K562 (cell line): Measurements from ENCODE around the gene C16orf92. TPM values are rescaled to one million over a fixed set of nuclear protein-coding genes. Genes with fewer than 3 reads are reported as not detected.

Source experiments
- BRD9 ChIP-seq: fragments of 450-650 bp; IDR thresholded peaks from 2 replicates; pipeline ENCODE4 v1.6.1; 2018; ENCODE audit warnings: low read depth; ENCODE audit not compliant: partially characterized antibody
- CHD1 ChIP-seq: fragments of 200-600 bp; sonication (generic); IDR thresholded peaks from one replicate; pipeline ENCODE4 v1.6.1; 2012; ENCODE audit warnings: mild to moderate bottlenecking, moderate library complexity, low read length, inconsistent platforms
- CREB1 ChIP-seq, 2 experiments: sonication (generic) in 1 of 2; formaldehyde crosslinking in 1 of 2; IDR thresholded peaks; 2 replicates each; pipeline versions ENCODE4 v1.6.1 to v1.8.0; 2012 to 2022; ENCODE audit warnings: inconsistent platforms in 1 of 2, mild to moderate bottlenecking in 1 of 2, missing genetic modification reagents in 1 of 2, moderate library complexity in 1 of 2
- CREBBP ChIP-seq: IDR thresholded peaks from one replicate; pipeline ENCODE4 v1.6.1; 2012; ENCODE audit warnings: low read depth, mild to moderate bottlenecking, control low read depth, inconsistent platforms, low read length
- ETV1 ChIP-seq: fragments of 450-650 bp; conservative IDR thresholded peaks from 2 replicates; pipeline ENCODE4 v1.6.1; 2016; ENCODE audit warnings: missing genetic modification characterization, control low read depth, low read depth, missing compliant biosample characterization
- GATA2 ChIP-seq: sonication (generic); formaldehyde crosslinking; IDR thresholded peaks from 2 replicates; pipeline ENCODE4 v1.4.0; 2020; ENCODE audit warnings: mild to moderate bottlenecking, missing genetic modification reagents
- HCFC1 ChIP-seq: IDR thresholded peaks from 2 replicates; pipeline ENCODE4 v1.6.1; 2012; ENCODE audit warnings: low read depth, low read length, improper control_type of control experiment
- IFI16 ChIP-seq: fragments of 250-450 bp; sonication (Bioruptor Pico); IDR thresholded peaks from 2 replicates; pipeline ENCODE4 v2.1.2; 2022; ENCODE audit warnings: mild to moderate bottlenecking, inconsistent platforms
- KAT8 ChIP-seq: fragments of 450-650 bp; IDR thresholded peaks from 2 replicates; pipeline ENCODE4 v1.6.1; 2016; ENCODE audit warnings: low read depth, mild to moderate bottlenecking
- KLF1 ChIP-seq: fragments of 450-650 bp; IDR thresholded peaks from 2 replicates; pipeline ENCODE4 v1.6.1; 2016; ENCODE audit warnings: missing genetic modification characterization, missing compliant biosample characterization
- MAFG ChIP-seq: fragments of 450-650 bp; conservative IDR thresholded peaks from 2 replicates; pipeline ENCODE4 v1.6.1; 2016; ENCODE audit warnings: missing genetic modification characterization, missing compliant biosample characterization
- POLR2A ChIP-seq: fragments of 450-650 bp; conservative IDR thresholded peaks from 2 replicates; pipeline ENCODE4 v1.6.1; 2016
- POLR2AphosphoS5 ChIP-seq: IDR thresholded peaks from 2 replicates; pipeline ENCODE4 v1.6.1; 2011; ENCODE audit warnings: mild to moderate bottlenecking, low read depth, low read length, moderate library complexity; ENCODE audit not compliant: control insufficient read depth, insufficient read depth
- RAD51 ChIP-seq: fragments of 450-650 bp; IDR thresholded peaks from 2 replicates; pipeline ENCODE4 v1.7.1; 2016; ENCODE audit warnings: low read depth, mild to moderate bottlenecking, borderline replicate concordance
- RCOR1 ChIP-seq, 2 experiments: IDR thresholded peaks; 2 replicates each; pipeline ENCODE4 v1.6.1; 2012; ENCODE audit warnings: low read depth in 2 of 2, low read length in 2 of 2, borderline replicate concordance in 1 of 2, improper control_type of control experiment in 1 of 2
- RFX7 ChIP-seq: fragments of 250-450 bp; sonication (Bioruptor Pico); IDR thresholded peaks from 2 replicates; pipeline ENCODE4 v1.5.1; 2021; ENCODE audit warnings: mild to moderate bottlenecking
- STAT6 ChIP-seq: sonication (generic); formaldehyde crosslinking; IDR thresholded peaks from 2 replicates; pipeline ENCODE4 v1.8.1; 2023; ENCODE audit warnings: mild to moderate bottlenecking, missing genetic modification reagents
- U2AF1 ChIP-seq: fragments of 200-400 bp; formaldehyde crosslinking; optimal IDR thresholded peaks from 2 replicates; pipeline ENCODE3; 2017; ENCODE audit warnings: mild to moderate bottlenecking, low read depth, low read length, moderate library complexity
- ZNF695 ChIP-seq: fragments of 450-650 bp; formaldehyde crosslinking; IDR thresholded peaks from 2 replicates; pipeline ENCODE4 v1.4.0; 2020; ENCODE audit warnings: mild to moderate bottlenecking, moderate library complexity
- polyA plus RNA-seq, 8 experiments: library from polyadenylated mRNA; depleted of rRNA in 4 of 8; stranded (reverse) in 5 of 8; unstranded in 3 of 8; fragments of >200 nt; fragmentation: Nextera tagmentation in 2 of 8; fragmentation: Illumina TruSeq in 1 of 8; extraction: Ambion mirVana in 2 of 8; extraction: Trizol in 1 of 8; gene quantifications; 2 replicates each; pipeline versions ENCODE4 v1.2.1 to v1.2.3, GENCODE V29; 2011 to 2014; ENCODE audit warnings: inconsistent platforms in 1 of 8, missing spikeins in 1 of 8
- total RNA-seq, 7 experiments: library from RNA; depleted of rRNA in 6 of 7; stranded (reverse); fragments of >200 nt in 6 of 7; fragmentation: Illumina TruSeq in 2 of 7; extraction: Trizol in 2 of 7; gene quantifications; 2 replicates each; pipeline versions ENCODE4 v1.2.1 to v1.2.3, GENCODE V29; 2011 to 2021; ENCODE audit warnings: low replicate concordance in 1 of 7
- TF ChIP-seq, protein P1 (sequence below), 2 experiments: fragments of 450-650 bp in 1 of 2; sonication (generic) in 1 of 2; formaldehyde crosslinking in 1 of 2; IDR thresholded peaks in 1 of 2; conservative IDR thresholded peaks in 1 of 2; 2 replicates each; pipeline versions ENCODE4 v1.6.1 to v1.8.1; 2016 to 2023; ENCODE audit warnings: mild to moderate bottlenecking in 2 of 2, moderate library complexity in 2 of 2, inconsistent platforms in 1 of 2, missing genetic modification reagents in 1 of 2
- TF ChIP-seq, protein P2 (sequence below): sonication (generic); formaldehyde crosslinking; IDR thresholded peaks from 2 replicates; pipeline ENCODE4 v1.8.1; 2023; ENCODE audit warnings: mild to moderate bottlenecking, missing genetic modification reagents
- TF ChIP-seq, protein P3 (sequence below): fragments of 200-800 bp; sonication (Bioruptor generic); IDR thresholded peaks from 2 replicates; pipeline ENCODE4 v1.6.1; 2017; ENCODE audit warnings: missing genetic modification characterization, missing compliant biosample characterization

C16orf92 gene
- total and polyA plus RNA-seq, 9 of the 15 experiments (the other 6 are each of a cell fraction or from before 2014, with no cell fraction given), result not detected

GRCh38 chr16:29995911-29996765, 26.9 kb upstream of the C16orf92 start, which contains the start of gene INO80E (continued):
- TF ChIP-seq IFI16 (CRISPR knock-in tag), result no peak
- TF ChIP-seq CREB1 (IDR thresholded peaks at IDR 0.05), result peak; percentile 98
- TF ChIP-seq CREB1 (CRISPR knock-in tag; IDR thresholded peaks at IDR 0.05), result peak; percentile 96
- TF ChIP-seq, protein P1, sequence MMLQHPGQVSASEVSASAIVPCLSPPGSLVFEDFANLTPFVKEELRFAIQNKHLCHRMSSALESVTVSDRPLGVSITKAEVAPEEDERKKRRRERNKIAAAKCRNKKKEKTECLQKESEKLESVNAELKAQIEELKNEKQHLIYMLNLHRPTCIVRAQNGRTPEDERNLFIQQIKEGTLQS (IDR thresholded peaks at IDR 0.05), result peak; percentile 60
- TF ChIP-seq, protein P1 (CRISPR knock-in tag; conservative IDR thresholded peaks at IDR 0.05), result peak; percentile 90
- no peak for TF ChIP-seq U2AF1
- TF ChIP-seq, protein P2, sequence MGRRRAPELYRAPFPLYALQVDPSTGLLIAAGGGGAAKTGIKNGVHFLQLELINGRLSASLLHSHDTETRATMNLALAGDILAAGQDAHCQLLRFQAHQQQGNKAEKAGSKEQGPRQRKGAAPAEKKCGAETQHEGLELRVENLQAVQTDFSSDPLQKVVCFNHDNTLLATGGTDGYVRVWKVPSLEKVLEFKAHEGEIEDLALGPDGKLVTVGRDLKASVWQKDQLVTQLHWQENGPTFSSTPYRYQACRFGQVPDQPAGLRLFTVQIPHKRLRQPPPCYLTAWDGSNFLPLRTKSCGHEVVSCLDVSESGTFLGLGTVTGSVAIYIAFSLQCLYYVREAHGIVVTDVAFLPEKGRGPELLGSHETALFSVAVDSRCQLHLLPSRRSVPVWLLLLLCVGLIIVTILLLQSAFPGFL (CRISPR knock-in tag), result no peak
- no peak for TF ChIP-seq RAD51
- no peak for TF ChIP-seq CREBBP
- no peak for TF ChIP-seq ZNF695 (CRISPR knock-in tag)
- TF ChIP-seq BRD9, result peak; percentile 18
- TF ChIP-seq STAT6, result peak; percentile 67; the same call in 1 of the 2 replicates
- TF ChIP-seq POLR2A, result peak; percentile 93
- TF ChIP-seq GATA2, result no peak
- TF ChIP-seq, protein P3, sequence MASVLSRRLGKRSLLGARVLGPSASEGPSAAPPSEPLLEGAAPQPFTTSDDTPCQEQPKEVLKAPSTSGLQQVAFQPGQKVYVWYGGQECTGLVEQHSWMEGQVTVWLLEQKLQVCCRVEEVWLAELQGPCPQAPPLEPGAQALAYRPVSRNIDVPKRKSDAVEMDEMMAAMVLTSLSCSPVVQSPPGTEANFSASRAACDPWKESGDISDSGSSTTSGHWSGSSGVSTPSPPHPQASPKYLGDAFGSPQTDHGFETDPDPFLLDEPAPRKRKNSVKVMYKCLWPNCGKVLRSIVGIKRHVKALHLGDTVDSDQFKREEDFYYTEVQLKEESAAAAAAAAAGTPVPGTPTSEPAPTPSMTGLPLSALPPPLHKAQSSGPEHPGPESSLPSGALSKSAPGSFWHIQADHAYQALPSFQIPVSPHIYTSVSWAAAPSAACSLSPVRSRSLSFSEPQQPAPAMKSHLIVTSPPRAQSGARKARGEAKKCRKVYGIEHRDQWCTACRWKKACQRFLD (CRISPR knock-in tag), result peak; percentile 89
- TF ChIP-seq POLR2AphosphoS5, result peak; percentile 37; the same call in 1 of the 2 replicates
- TF ChIP-seq HCFC1, result peak; percentile 95
- peak; percentile 93 for TF ChIP-seq ETV1 (tag)
- TF ChIP-seq RFX7 (CRISPR knock-in tag), result no peak
- peak; percentile 61 for TF ChIP-seq KLF1 (tag)
- 0 out of 4 replicates have a peak, but pooled peaks of 1 of the 2 experiments have one; percentile 42 for TF ChIP-seq RCOR1 (IDR thresholded peaks at IDR 0.05; ENCODE audit: borderline replicate concordance in 1 of 2, low read depth in 2 of 2, low read length in 2 of 2)
- no peak for TF ChIP-seq MAFG (tag)
- TF ChIP-seq CHD1, result peak; percentile 38
- TF ChIP-seq KAT8, result no peak
